ENCODE results near the gene FCAMR.

Gene FCAMR

DNA sequence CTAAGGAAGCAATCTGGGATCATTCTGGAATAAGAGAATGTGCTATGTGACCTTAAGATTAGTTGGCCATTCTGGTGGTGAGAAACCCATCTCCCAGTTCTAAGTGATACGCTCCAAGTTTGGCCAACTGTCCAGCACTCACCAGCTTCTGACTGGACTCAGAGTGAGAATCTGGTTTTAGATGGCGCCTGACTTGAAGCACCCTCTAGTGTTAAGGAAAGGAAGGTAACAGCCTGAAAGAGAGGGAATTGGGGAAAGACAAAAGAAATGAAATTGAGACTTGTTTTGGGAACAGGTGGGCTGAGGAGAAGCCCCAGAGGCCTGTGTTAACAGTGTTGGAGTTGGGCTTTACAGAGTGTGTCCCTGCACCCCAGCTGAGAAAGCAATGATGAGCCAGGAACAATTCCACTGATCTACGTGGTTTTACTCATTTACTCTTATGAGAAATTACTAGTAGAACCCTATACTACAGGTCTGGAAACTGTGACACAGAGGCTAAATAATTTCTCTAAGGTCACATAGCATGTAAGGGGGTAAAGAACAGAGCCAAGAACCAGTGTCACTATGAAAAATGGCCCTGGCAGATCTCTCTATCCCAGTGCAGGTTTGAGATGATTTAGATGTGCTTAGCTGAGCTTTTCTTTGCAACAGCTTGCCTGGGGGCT is 9.3 kb upstream of the FCAMR start:
- no peak overlapping the region for H3K4me3 ChIP-seq (ENCODE audit: low read depth, low read length)
- TF ChIP-seq, protein P1, sequence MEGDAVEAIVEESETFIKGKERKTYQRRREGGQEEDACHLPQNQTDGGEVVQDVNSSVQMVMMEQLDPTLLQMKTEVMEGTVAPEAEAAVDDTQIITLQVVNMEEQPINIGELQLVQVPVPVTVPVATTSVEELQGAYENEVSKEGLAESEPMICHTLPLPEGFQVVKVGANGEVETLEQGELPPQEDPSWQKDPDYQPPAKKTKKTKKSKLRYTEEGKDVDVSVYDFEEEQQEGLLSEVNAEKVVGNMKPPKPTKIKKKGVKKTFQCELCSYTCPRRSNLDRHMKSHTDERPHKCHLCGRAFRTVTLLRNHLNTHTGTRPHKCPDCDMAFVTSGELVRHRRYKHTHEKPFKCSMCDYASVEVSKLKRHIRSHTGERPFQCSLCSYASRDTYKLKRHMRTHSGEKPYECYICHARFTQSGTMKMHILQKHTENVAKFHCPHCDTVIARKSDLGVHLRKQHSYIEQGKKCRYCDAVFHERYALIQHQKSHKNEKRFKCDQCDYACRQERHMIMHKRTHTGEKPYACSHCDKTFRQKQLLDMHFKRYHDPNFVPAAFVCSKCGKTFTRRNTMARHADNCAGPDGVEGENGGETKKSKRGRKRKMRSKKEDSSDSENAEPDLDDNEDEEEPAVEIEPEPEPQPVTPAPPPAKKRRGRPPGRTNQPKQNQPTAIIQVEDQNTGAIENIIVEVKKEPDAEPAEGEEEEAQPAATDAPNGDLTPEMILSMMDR (IDR thresholded peaks at IDR 0.05; ENCODE audit: low read depth, low read length): peak; percentile 55

GRCh38 chr1:206978259-206978658 is 8.0 kb upstream of the FCAMR start:
- TF ChIP-seq, protein P1 (IDR thresholded peaks at IDR 0.05; ENCODE audit: low read depth, low read length): no peak
- no peak overlapping the region for H3K4me3 ChIP-seq (ENCODE audit: low read depth, low read length)

- TF ChIP-seq, protein P1 (IDR thresholded peaks at IDR 0.05; ENCODE audit: low read depth, low read length): no peak
- no peak overlapping the region for H3K4me3 ChIP-seq (ENCODE audit: low read depth, low read length)
Measured at GRCh38 chr1:206975306-206975705, 5.0 kb upstream of the FCAMR start.

DNA sequence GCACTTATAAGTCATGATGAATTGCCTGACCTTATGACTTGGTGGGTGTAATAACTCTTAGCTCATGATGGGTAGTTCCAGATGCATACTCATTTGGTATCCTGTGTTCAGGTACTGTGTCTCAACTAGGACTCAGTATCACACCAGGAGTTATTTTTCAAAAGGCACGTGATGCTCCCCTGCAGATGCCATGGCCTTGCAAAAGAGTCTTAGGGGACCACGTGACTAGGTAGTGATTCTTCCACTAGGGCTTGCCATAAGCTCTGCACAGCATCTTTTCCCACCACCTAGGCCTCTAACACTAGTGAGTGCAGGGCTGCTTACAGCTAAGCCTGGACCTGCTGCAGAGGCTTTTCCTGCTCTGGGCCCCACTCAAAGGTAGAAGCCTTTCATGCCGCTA is 3.9 kb upstream of the FCAMR start:
- TF ChIP-seq, protein P1 (IDR thresholded peaks at IDR 0.05; ENCODE audit: low read depth, low read length): no peak
- H3K4me3 ChIP-seq (ENCODE audit: low read depth, low read length): no peak overlapping the region

DNA sequence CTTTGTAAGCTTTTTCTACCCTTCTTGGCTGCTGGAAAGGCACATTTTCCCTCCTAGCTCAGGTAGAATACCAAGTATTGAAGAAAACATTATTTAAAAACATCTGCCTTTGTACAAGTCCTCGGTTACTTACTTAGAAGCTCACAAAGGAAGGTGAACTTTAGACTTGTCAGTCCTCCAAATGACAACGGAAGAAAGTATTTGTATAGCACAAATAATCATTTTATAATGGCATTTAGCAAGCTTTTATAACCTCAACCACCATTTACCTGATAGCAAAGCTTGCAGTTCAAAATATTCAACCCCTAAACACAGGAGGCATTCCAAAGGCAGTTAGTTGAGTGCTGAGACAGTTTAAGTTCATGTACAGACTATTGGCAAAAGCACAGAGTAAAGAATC is 2.5 kb upstream of the FCAMR start:
- TF ChIP-seq, protein P1 (IDR thresholded peaks at IDR 0.05; ENCODE audit: low read depth, low read length): no peak
- no peak overlapping the region for H3K4me3 ChIP-seq (ENCODE audit: low read depth, low read length)

DNA sequence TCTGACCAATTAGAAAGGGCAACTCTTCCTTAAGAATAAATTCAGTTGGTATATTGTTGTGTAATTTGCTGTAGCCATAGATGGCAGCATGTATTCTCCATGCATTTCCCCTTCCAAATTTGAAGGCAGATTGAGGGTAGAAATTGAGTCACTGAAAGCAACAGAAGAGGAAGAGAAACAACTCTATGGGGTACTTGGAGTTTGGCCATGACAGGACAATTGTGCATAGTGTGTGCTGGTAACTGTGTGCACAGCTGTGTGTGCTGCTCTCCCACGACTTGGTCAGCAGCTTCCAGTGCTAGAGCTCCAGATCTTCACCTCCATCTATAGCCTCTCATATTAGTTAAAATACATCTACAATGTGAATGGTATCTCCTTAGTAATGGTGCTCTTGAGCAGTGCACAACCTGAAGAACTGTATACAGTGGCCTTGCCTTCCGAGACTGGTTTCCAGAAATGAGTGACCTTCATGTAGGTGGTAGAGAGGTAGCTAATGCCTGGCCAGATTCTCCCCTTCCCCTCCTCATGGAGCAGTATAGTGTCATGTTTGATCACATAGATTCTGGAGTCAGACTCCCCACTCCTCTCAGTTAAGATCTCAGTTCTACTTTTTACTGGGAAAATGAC is 882 bp upstream of the FCAMR start:
- TF ChIP-seq, protein P1 (IDR thresholded peaks at IDR 0.05; ENCODE audit: low read depth, low read length): no peak
- no peak overlapping the region for H3K4me3 ChIP-seq (ENCODE audit: low read depth, low read length)

- no peak overlapping the region for H3K4me3 ChIP-seq (ENCODE audit: low read depth, low read length)
Measured at GRCh38 chr1:206969090-206969489, 1.2 kb downstream of the FCAMR start.

More at GRCh38 chr1:206969090-206969489, 1.2 kb downstream of the FCAMR start:
- TF ChIP-seq, protein P1 (IDR thresholded peaks at IDR 0.05; ENCODE audit: low read depth, low read length): no peak

Measured in WI38 (cell line).